H1 (cell line): ENCODE measurements around the gene LSM5. TPM values are rescaled to one million over a fixed set of nuclear protein-coding genes. Genes with fewer than 3 reads are reported as not detected.

Experiments used
- BACH1 ChIP-seq: IDR thresholded peaks from 2 replicates; pipeline ENCODE4 v1.6.1; 2012; ENCODE audit warnings: low read length, improper control_type of control experiment
- CHD2 ChIP-seq: IDR thresholded peaks from 2 replicates; pipeline ENCODE4 v1.6.1; 2012; ENCODE audit warnings: low read length, improper control_type of control experiment
- SUZ12 ChIP-seq: fragments of 200-600 bp; sonication (generic); IDR thresholded peaks from 2 replicates; pipeline ENCODE4 v1.6.1; 2012; ENCODE audit warnings: mild to moderate bottlenecking, inconsistent platforms, low read length, moderate library complexity, mixed read lengths
- polyA plus RNA-seq, 7 experiments: library from polyadenylated mRNA; depleted of rRNA in 3 of 7; stranded (reverse) in 5 of 7; unstranded in 2 of 7; fragments of >200 nt in 5 of 7; fragments of 200-250 nt in 2 of 7; gene quantifications; 1 replicate in 5 of 7; 2 replicates in 1 of 7; 4 replicates in 1 of 7; pipeline versions ENCODE4 v1.2.1 to v1.2.3, GENCODE V29; 2011 to 2013; ENCODE audit warnings: missing spikeins in 2 of 7, mixed read lengths in 2 of 7
- total RNA-seq: library from RNA; stranded (reverse); fragmentation: NEBNext Ultra II Directional; extraction: Animal tissue kit (Norgen Biotek cat#: 25700); gene quantifications from 2 replicates; pipeline ENCODE4 v1.2.1, GENCODE V29; 2021
- TF ChIP-seq, protein P1 (sequence below): fragments of 300-600 bp; sonication (generic); IDR thresholded peaks from 2 replicates; pipeline ENCODE4 v1.7.1; 2012; ENCODE audit warnings: low read length, moderate library complexity, mild to moderate bottlenecking, inconsistent platforms; ENCODE audit not compliant: insufficient replicate concordance
- TF ChIP-seq, protein P2 (sequence below): IDR thresholded peaks from 2 replicates; pipeline ENCODE4 v1.6.1; 2012; ENCODE audit warnings: low read length, inconsistent platforms
- TF ChIP-seq, protein P3 (sequence below): IDR thresholded peaks from 2 replicates; pipeline ENCODE4 v1.6.1; 2012; ENCODE audit warnings: inconsistent platforms

The LSM5 gene
- total and polyA plus RNA-seq, 2 of the 8 experiments (the other 6 are each of a cell fraction or from before 2014, with no cell fraction given): 58.9 to 103 TPM

DNA sequence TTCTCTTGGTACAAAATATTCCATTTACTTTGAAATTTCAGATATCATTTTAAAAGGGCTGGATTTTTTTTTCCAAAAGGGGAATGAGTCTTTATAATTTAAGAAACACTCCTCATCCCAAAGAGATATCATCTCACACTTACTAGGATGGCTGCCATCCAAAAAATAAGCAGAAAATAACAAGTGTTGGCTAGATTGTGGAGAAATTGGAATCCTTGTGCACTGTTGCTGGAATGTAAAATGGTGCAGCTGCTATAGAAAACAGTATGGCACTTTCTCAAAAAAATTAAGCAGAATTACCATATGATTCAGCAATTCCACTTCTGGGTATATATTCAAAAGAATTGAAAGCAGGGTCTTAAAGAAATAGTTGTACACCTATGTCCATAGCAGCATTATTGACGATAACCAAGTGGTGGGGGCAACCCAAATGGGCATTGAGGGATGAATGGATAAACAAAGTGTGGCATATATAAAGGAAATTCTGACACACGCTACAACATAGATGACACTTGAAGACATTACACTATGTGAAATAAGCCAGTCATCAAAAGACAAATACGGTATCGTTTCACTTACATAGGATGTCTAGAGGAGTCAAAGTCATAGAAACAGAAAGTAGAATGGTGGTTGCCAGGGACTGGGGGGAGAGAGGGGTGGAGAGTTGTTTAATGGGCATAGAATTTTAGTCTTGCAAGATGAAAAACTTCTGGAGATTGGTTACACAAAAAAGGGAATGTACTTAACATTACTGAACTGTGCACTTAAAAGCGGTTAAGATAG, 53.8 kb downstream of the LSM5 start (continued):
- TF ChIP-seq, protein P1, sequence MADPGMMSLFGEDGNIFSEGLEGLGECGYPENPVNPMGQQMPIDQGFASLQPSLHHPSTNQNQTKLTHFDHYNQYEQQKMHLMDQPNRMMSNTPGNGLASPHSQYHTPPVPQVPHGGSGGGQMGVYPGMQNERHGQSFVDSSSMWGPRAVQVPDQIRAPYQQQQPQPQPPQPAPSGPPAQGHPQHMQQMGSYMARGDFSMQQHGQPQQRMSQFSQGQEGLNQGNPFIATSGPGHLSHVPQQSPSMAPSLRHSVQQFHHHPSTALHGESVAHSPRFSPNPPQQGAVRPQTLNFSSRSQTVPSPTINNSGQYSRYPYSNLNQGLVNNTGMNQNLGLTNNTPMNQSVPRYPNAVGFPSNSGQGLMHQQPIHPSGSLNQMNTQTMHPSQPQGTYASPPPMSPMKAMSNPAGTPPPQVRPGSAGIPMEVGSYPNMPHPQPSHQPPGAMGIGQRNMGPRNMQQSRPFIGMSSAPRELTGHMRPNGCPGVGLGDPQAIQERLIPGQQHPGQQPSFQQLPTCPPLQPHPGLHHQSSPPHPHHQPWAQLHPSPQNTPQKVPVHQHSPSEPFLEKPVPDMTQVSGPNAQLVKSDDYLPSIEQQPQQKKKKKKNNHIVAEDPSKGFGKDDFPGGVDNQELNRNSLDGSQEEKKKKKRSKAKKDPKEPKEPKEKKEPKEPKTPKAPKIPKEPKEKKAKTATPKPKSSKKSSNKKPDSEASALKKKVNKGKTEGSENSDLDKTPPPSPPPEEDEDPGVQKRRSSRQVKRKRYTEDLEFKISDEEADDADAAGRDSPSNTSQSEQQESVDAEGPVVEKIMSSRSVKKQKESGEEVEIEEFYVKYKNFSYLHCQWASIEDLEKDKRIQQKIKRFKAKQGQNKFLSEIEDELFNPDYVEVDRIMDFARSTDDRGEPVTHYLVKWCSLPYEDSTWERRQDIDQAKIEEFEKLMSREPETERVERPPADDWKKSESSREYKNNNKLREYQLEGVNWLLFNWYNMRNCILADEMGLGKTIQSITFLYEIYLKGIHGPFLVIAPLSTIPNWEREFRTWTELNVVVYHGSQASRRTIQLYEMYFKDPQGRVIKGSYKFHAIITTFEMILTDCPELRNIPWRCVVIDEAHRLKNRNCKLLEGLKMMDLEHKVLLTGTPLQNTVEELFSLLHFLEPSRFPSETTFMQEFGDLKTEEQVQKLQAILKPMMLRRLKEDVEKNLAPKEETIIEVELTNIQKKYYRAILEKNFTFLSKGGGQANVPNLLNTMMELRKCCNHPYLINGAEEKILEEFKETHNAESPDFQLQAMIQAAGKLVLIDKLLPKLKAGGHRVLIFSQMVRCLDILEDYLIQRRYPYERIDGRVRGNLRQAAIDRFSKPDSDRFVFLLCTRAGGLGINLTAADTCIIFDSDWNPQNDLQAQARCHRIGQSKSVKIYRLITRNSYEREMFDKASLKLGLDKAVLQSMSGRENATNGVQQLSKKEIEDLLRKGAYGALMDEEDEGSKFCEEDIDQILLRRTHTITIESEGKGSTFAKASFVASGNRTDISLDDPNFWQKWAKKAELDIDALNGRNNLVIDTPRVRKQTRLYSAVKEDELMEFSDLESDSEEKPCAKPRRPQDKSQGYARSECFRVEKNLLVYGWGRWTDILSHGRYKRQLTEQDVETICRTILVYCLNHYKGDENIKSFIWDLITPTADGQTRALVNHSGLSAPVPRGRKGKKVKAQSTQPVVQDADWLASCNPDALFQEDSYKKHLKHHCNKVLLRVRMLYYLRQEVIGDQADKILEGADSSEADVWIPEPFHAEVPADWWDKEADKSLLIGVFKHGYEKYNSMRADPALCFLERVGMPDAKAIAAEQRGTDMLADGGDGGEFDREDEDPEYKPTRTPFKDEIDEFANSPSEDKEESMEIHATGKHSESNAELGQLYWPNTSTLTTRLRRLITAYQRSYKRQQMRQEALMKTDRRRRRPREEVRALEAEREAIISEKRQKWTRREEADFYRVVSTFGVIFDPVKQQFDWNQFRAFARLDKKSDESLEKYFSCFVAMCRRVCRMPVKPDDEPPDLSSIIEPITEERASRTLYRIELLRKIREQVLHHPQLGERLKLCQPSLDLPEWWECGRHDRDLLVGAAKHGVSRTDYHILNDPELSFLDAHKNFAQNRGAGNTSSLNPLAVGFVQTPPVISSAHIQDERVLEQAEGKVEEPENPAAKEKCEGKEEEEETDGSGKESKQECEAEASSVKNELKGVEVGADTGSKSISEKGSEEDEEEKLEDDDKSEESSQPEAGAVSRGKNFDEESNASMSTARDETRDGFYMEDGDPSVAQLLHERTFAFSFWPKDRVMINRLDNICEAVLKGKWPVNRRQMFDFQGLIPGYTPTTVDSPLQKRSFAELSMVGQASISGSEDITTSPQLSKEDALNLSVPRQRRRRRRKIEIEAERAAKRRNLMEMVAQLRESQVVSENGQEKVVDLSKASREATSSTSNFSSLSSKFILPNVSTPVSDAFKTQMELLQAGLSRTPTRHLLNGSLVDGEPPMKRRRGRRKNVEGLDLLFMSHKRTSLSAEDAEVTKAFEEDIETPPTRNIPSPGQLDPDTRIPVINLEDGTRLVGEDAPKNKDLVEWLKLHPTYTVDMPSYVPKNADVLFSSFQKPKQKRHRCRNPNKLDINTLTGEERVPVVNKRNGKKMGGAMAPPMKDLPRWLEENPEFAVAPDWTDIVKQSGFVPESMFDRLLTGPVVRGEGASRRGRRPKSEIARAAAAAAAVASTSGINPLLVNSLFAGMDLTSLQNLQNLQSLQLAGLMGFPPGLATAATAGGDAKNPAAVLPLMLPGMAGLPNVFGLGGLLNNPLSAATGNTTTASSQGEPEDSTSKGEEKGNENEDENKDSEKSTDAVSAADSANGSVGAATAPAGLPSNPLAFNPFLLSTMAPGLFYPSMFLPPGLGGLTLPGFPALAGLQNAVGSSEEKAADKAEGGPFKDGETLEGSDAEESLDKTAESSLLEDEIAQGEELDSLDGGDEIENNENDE: no peak
- TF ChIP-seq SUZ12 (no peak), BACH1 (no peak), CHD2 (no peak)
- TF ChIP-seq, protein P2, sequence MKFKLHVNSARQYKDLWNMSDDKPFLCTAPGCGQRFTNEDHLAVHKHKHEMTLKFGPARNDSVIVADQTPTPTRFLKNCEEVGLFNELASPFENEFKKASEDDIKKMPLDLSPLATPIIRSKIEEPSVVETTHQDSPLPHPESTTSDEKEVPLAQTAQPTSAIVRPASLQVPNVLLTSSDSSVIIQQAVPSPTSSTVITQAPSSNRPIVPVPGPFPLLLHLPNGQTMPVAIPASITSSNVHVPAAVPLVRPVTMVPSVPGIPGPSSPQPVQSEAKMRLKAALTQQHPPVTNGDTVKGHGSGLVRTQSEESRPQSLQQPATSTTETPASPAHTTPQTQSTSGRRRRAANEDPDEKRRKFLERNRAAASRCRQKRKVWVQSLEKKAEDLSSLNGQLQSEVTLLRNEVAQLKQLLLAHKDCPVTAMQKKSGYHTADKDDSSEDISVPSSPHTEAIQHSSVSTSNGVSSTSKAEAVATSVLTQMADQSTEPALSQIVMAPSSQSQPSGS: no peak
- TF ChIP-seq, protein P3, sequence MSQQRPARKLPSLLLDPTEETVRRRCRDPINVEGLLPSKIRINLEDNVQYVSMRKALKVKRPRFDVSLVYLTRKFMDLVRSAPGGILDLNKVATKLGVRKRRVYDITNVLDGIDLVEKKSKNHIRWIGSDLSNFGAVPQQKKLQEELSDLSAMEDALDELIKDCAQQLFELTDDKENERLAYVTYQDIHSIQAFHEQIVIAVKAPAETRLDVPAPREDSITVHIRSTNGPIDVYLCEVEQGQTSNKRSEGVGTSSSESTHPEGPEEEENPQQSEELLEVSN: no peak
